HG02938 (cell line): ENCODE measurements around the gene TMIE.
"Not testable (repeated sequence)": the region's sequence is repeated elsewhere in the genome, so short reads cannot be mapped to it uniquely, and the experiment has no call there.

Experiments used
- ATAC-seq: cut with Tn5 transposase; IDR thresholded peaks from one replicate; pipeline ENCODE4 v1.9.1; 2021; ENCODE audit warnings: mild to moderate bottlenecking, moderate library complexity; ENCODE audit not compliant: unreplicated experiment

TMIE gene

GRCh38 chr3:46719044-46719565 is 17.9 kb downstream of the TMIE start:
- ATAC-seq = no peak

- ATAC-seq = no peak
These were observed 18.6 kb downstream of the TMIE start for GRCh38 chr3:46719735-46720271.

- ATAC-seq = no peak
These were observed 19.8 kb downstream of the TMIE start for GRCh38 chr3:46721009-46721408.

GRCh38 chr3:46722443-46722842 is 21.3 kb downstream of the TMIE start:
- ATAC-seq = no peak

- ATAC-seq = no peak
These were observed 23.2 kb downstream of the TMIE start for GRCh38 chr3:46724424-46724823.

GRCh38 chr3:46725621-46726314 is 24.6 kb downstream of the TMIE start:
- ATAC-seq = no peak

- no peak for ATAC-seq
These were observed 27.8 kb downstream of the TMIE start for GRCh38 chr3:46729038-46729437.

GRCh38 chr3:46730819-46731218 is 29.6 kb downstream of the TMIE start:
- ATAC-seq = no peak

- ATAC-seq = no peak
These were observed 30.6 kb downstream of the TMIE start for GRCh38 chr3:46731795-46732194.

- no peak for ATAC-seq
These were observed 32.0 kb downstream of the TMIE start for GRCh38 chr3:46733026-46733800.

GRCh38 chr3:46734773-46735172 is 33.6 kb downstream of the TMIE start:
- ATAC-seq = no peak

- ATAC-seq = no peak
These were observed 35.0 kb downstream of the TMIE start for GRCh38 chr3:46736006-46736872.

- no peak for ATAC-seq
These were observed 36.1 kb downstream of the TMIE start for GRCh38 chr3:46737329-46737731.

- ATAC-seq = not testable (repeated sequence)
These were observed 38.4 kb downstream of the TMIE start for GRCh38 chr3:46739565-46739964.

- ATAC-seq = no peak
These were observed 41.9 kb downstream of the TMIE start for GRCh38 chr3:46742992-46743585.

GRCh38 chr3:46746711-46747110 is 45.5 kb downstream of the TMIE start:
- ATAC-seq = no peak

- no peak for ATAC-seq
These were observed 47.0 kb downstream of the TMIE start for GRCh38 chr3:46748170-46748569.

- no peak for ATAC-seq
These were observed 47.9 kb downstream of the TMIE start for GRCh38 chr3:46749129-46749528.

GRCh38 chr3:46750555-46751038 is 49.4 kb downstream of the TMIE start:
- no peak for ATAC-seq

- not testable (repeated sequence) for ATAC-seq
These were observed 51.9 kb downstream of the TMIE start for GRCh38 chr3:46753127-46753526.
